CD4-positive, alpha-beta T cell treated with Interleukin-2 at 100 ng/mL for 4 hours (primary cell): ENCODE data around the gene FAXDC2.
"Not testable (repeated sequence)": the region's sequence is repeated elsewhere in the genome, so short reads cannot be mapped to it uniquely, and the experiment has no call there.

Experiments
- DNase-seq: peaks from one replicate; pipeline ENCODE4 v3.0.0-alpha.2; 2020; ENCODE audit warnings: low spot score

FAXDC2 gene

GRCh38 chr5:154861946-154862345, 11.5 kb upstream of the FAXDC2 start:
- DNase-seq = no peak

GRCh38 chr5:154860765-154861164, 10.4 kb upstream of the FAXDC2 start:
- no peak for DNase-seq

- peak; percentile 14 for DNase-seq
These were observed 9.7 kb upstream of the FAXDC2 start for GRCh38 chr5:154860123-154860522.

GRCh38 chr5:154858972-154859871, 8.8 kb upstream of the FAXDC2 start:
- peak; percentile 15 for DNase-seq

- DNase-seq = peak; percentile 97
These were observed 8.0 kb upstream of the FAXDC2 start, which contains the start of gene CNOT8 for GRCh38 chr5:154858297-154858971. TSS of gene CNOT8 (plus strand) at chr5:154858627. CDS start at chr5:154863279, 4,652 bp downstream.

GRCh38 chr5:154857530-154858296, 7.3 kb upstream of the FAXDC2 start:
- DNase-seq = peak; percentile 92

GRCh38 chr5:154851351-154851750, 948 bp upstream of the FAXDC2 start:
- no peak for DNase-seq

- DNase-seq = no peak
These were observed 607 bp downstream of the FAXDC2 start for GRCh38 chr5:154849791-154850201.

- DNase-seq = no peak
These were observed 1.1 kb downstream of the FAXDC2 start for GRCh38 chr5:154849264-154849785.

- no peak for DNase-seq
These were observed 5.6 kb downstream of the FAXDC2 start for GRCh38 chr5:154844809-154845208.

GRCh38 chr5:154842689-154843530, 7.5 kb downstream of the FAXDC2 start:
- DNase-seq = no peak

GRCh38 chr5:154841273-154841661, 9.1 kb downstream of the FAXDC2 start:
- DNase-seq = no peak

- DNase-seq = no peak
These were observed 9.7 kb downstream of the FAXDC2 start for GRCh38 chr5:154840435-154841272.

- DNase-seq = no peak
These were observed 13.1 kb downstream of the FAXDC2 start for GRCh38 chr5:154837009-154837901.

- DNase-seq = no peak
These were observed 14.2 kb downstream of the FAXDC2 start for GRCh38 chr5:154836225-154836624.

- not testable (repeated sequence) for DNase-seq
These were observed 14.7 kb downstream of the FAXDC2 start for GRCh38 chr5:154835701-154836052.

GRCh38 chr5:154834053-154834452, 16.4 kb downstream of the FAXDC2 start:
- DNase-seq = no peak

- not testable (repeated sequence) for DNase-seq
These were observed 17.6 kb downstream of the FAXDC2 start for GRCh38 chr5:154832804-154833203.

- DNase-seq = no peak
These were observed 19.0 kb downstream of the FAXDC2 start for GRCh38 chr5:154831451-154831850.
